ENCODE data around the gene BSCL2. TPM values are rescaled to one million over a fixed set of nuclear protein-coding genes. Genes with fewer than 3 reads are reported as not detected.

BSCL2 gene
- total and polyA plus RNA-seq, 7 experiments from 2014 or later: 28.4 to 63.5 (median 51.2) TPM

GRCh38 chr11:62648967-62649364 is 58.3 kb downstream of the BSCL2 start:
- Histone ChIP-seq H3K27me3 (ENCODE audit: control insufficient read depth in 2 of 2, insufficient read depth in 2 of 2, low read length in 2 of 2) (no peaks in the 10 kb centered on the region), H3K4me1 (ENCODE audit: control insufficient read depth in 2 of 2, insufficient read depth in 2 of 2, low read length in 2 of 2) (peaks cover 19 to 33% of the 10 kb centered on the region in 2 donors), H3K27ac (ENCODE audit: low read depth, low read length) (no peak overlapping the region), H3K9me3 (ENCODE audit: control insufficient read depth in 2 of 3, low read length in 3 of 3) (no peaks in the 10 kb centered on the region), H3K36me3 (ENCODE audit: control insufficient read depth in 2 of 3, insufficient read depth in 3 of 3, low read length in 3 of 3) (peaks cover 0 to 33% (median 0%) of the 10 kb centered on the region in 3 experiments), H3K4me3 (ENCODE audit: low read length) (no peak overlapping the region)
- CTCF ChIA-PET: interaction anchor here (1.1 to 2.2 kb wide), 2 partner anchors 16 to 36 kb away, joined by 3 to 6 read pairs; partner anchors contain the start of genes C11orf98, CSKMT, EML3 and ROM1
- ATAC-seq (no peak), DNase-seq (no peak)
- intact Hi-C loops (cut with micrococcal nuclease): no loop called here
- H3K27me3 Mint-ChIP-seq: no peaks in the 10 kb centered on the region
- POLR2A ChIA-PET: interaction anchor here (0.9 to 21.6 kb wide), 10 partner anchors 9 to 192 kb away, joined by 3 to 332 read pairs (median 7); partner anchors contain the start of genes B3GAT3, C11orf98, CSKMT and HNRNPUL2
- peaks cover 0 to 5% (median 0%) of the 10 kb centered on the region in 11 donors for H3K9me3 Mint-ChIP-seq
- peak overlapping the region in 2 of 9 donors; percentile 14 to 55 for H3K27ac Mint-ChIP-seq
- H3K4me1 Mint-ChIP-seq: peaks cover 17 to 51% (median 47%) of the 10 kb centered on the region in 7 donors
- no peak overlapping the region for H3K4me3 Mint-ChIP-seq
- peaks cover 0 to 16% (median 0%) of the 10 kb centered on the region in 5 donors for H3K36me3 Mint-ChIP-seq

DNA sequence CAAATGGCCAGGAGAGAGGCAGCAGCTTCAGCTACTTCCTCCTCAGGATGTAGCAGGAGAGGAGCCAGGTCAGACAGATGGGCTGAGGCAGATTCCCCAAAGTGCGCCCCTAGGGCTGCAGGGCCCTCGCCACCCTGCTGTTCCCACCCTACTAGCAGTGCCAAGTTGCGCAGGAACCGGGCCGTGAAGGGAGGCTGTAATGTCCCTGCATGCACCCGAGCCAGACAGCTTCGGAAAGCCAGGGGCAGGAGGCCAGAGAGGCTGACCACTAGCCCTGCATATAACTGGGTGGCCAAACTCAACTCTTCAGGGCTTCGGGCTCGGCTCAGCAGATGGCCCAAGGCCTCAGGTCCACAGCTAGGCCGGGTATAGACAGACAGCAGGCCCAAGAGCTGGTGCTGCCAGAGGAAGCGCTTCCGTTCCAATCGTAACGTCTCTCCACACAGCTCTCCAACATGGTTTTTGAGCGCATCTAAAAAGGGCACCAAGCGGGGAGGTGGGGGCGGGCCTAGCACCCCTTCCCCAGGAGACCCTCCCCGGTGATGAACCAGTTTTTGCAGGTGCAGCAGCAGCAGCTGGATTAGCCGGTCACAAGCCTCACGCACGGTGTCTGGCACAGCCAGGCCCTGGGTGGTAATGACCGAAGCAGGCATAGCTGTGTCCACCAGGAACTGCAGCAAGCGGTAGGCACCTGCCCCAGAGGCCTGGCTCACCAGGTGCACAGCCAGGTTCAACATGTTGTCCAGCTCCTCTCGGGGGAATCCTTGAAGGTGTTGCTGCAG is 58.8 kb downstream of the BSCL2 start:
- ATAC-seq (no peak), DNase-seq (no peak)
- no peak overlapping the region for H3K27ac ChIP-seq (ENCODE audit: low read depth, low read length)
- Mint-ChIP-seq H3K9me3 (peaks cover 0 to 2% (median 0%) of the 10 kb centered on the region in 11 donors), H3K27me3 (no peaks in the 10 kb centered on the region), H3K27ac (no peak overlapping the region), H3K4me3 (no peak overlapping the region), H3K36me3 (peaks cover 0 to 17% (median 0%) of the 10 kb centered on the region in 5 donors), H3K4me1 (peaks cover 14 to 47% (median 44%) of the 10 kb centered on the region in 7 donors)
- H3K27me3 ChIP-seq (ENCODE audit: control insufficient read depth in 2 of 2, insufficient read depth in 2 of 2, low read length in 2 of 2): no peaks in the 10 kb centered on the region
- H3K9me3 ChIP-seq (ENCODE audit: control insufficient read depth in 2 of 3, low read length in 3 of 3): no peaks in the 10 kb centered on the region
- ChIA-PET POLR2A (interaction anchor here (0.7 to 21.6 kb wide), 12 partner anchors 10 to 193 kb away, joined by 3 to 332 read pairs (median 10); partner anchors contain the start of genes B3GAT3, BSCL2, C11orf98 and CSKMT), CTCF (interaction anchor here (0.8 to 2.2 kb wide), 5 partner anchors 11 to 58 kb away, joined by 3 to 6 read pairs (median 3); partner anchors contain the start of genes C11orf98, CSKMT, EML3 and ROM1)
- no peak overlapping the region for H3K4me3 ChIP-seq (ENCODE audit: low read length)
- H3K4me1 ChIP-seq (ENCODE audit: control insufficient read depth in 2 of 2, insufficient read depth in 2 of 2, low read length in 2 of 2): peaks cover 19 to 33% of the 10 kb centered on the region in 2 donors
- intact Hi-C loops (cut with micrococcal nuclease): no loop called here
- H3K36me3 ChIP-seq (ENCODE audit: control insufficient read depth in 2 of 3, insufficient read depth in 3 of 3, low read length in 3 of 3): peaks cover 0 to 39% (median 3%) of the 10 kb centered on the region in 3 experiments

- H3K4me1 Mint-ChIP-seq: peaks cover 12 to 47% (median 42%) of the 10 kb centered on the region in 7 donors
- no peaks in the 10 kb centered on the region for H3K27me3 Mint-ChIP-seq
- intact Hi-C loops (cut with micrococcal nuclease): loop anchor here in 1 of 2 donors (2.0 kb wide), 4 partner anchors 17 to 55 kb away; partner anchors contain the start of genes C11orf98, CSKMT, EML3 and MTA2
Measured at GRCh38 chr11:62647609-62648005, 59.6 kb downstream of the BSCL2 start.

DNA sequence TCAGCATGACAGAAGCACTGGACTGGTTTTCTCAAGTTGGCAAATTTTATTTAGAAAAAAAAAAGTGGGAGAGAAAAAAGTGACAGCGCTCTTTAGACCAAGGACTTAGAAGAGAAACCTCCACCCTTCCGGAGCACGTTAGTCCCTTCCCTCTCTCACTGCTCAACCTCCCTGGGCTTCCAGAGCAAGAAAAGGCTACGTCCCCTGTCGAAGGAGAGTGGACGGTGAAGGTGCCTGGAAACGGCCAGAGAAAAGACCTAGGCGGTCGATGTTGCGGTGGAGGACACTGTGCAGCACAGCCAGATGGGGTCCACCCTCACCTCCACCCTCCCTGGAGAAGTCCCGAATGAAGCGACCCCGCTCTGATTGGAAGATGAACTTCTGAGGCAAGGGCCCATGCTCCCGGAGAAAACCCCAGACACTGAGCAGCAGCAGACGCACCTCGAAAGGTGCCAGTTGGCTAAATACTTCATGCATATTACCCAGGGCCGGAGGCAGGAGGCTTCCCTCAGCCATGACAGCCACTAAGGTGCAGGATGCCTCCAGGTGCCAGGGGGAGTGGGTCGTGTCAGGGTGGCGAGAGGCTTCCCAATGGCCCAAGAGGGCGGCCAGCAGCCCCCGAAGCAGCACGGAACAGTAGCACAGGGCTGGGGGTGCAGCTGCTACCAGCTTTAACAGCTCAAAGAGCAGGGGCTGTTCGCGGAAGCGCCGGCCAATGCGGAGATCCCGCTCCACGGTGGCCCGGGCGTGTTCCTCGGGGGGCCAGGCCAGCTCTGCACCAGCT is 60.2 kb downstream of the BSCL2 start:
- peaks cover 13 to 28% of the 10 kb centered on the region in 2 donors for H3K4me1 ChIP-seq (ENCODE audit: control insufficient read depth in 2 of 2, insufficient read depth in 2 of 2, low read length in 2 of 2)
- peaks cover 0 to 21% (median 0%) of the 10 kb centered on the region in 5 donors for H3K36me3 Mint-ChIP-seq
- ATAC-seq: no peak
- no peaks in the 10 kb centered on the region for H3K27me3 ChIP-seq (ENCODE audit: control insufficient read depth in 2 of 2, insufficient read depth in 2 of 2, low read length in 2 of 2)
- ChIA-PET CTCF (interaction anchor here (1.0 to 2.2 kb wide), 3 partner anchors 8 to 34 kb away, joined by 4 to 6 read pairs (median 5); partner anchors contain the start of genes EML3 and ROM1), POLR2A (interaction anchor here (0.6 to 21.6 kb wide), 22 partner anchors 8 to 209 kb away, joined by 3 to 332 read pairs (median 6); partner anchors contain the start of genes B3GAT3, BSCL2, C11orf98 and CSKMT)
- H3K27ac Mint-ChIP-seq: peak overlapping the region; percentile 92 to 98 (median 96)
- peaks cover 6 to 44% (median 36%) of the 10 kb centered on the region in 7 donors for H3K4me1 Mint-ChIP-seq
- intact Hi-C loops (cut with micrococcal nuclease): loop anchor here (1.0 to 2.0 kb wide), 11 partner anchors 18 to 80 kb away; partner anchors contain the start of genes C11orf98 (in 2 of the 2), CSKMT (in 2 of the 2), EML3 (in 2 of the 2) and HNRNPUL2 (in 2 of the 2)
- H3K4me3 ChIP-seq (ENCODE audit: low read length): peak overlapping the region; percentile 84
- DNase-seq: no peak
- peak overlapping the region; percentile 94 to 99 (median 98) for H3K4me3 Mint-ChIP-seq
- H3K9me3 Mint-ChIP-seq: no peaks in the 10 kb centered on the region
- peak overlapping the region; percentile 97 for H3K27ac ChIP-seq (ENCODE audit: low read depth, low read length)
- peaks cover 0 to 37% (median 4%) of the 10 kb centered on the region in 3 experiments for H3K36me3 ChIP-seq (ENCODE audit: control insufficient read depth in 2 of 3, insufficient read depth in 3 of 3, low read length in 3 of 3)
- no peaks in the 10 kb centered on the region for H3K27me3 Mint-ChIP-seq
- no peaks in the 10 kb centered on the region for H3K9me3 ChIP-seq (ENCODE audit: control insufficient read depth in 2 of 3, low read length in 3 of 3)

More at GRCh38 chr11:62647609-62648005, 59.6 kb downstream of the BSCL2 start:
- Mint-ChIP-seq H3K9me3 (no peaks in the 10 kb centered on the region), H3K4me3 (peak overlapping the region in 1 of 10 donors; percentile 12), H3K36me3 (peaks cover 0 to 20% (median 0%) of the 10 kb centered on the region in 5 donors), H3K27ac (peak overlapping the region in 1 of 9 donors; percentile 48)
- CTCF ChIA-PET: interaction anchor here (0.8 to 2.2 kb wide), 4 partner anchors 10 to 58 kb away, joined by 3 to 6 read pairs (median 4); partner anchors contain the start of genes EML3 and ROM1
- ATAC-seq (no peak), DNase-seq (no peak)
- peaks cover 0 to 37% (median 4%) of the 10 kb centered on the region in 3 experiments for H3K36me3 ChIP-seq (ENCODE audit: control insufficient read depth in 2 of 3, insufficient read depth in 3 of 3, low read length in 3 of 3)
- POLR2A ChIA-PET: interaction anchor here (0.7 to 21.6 kb wide), 10 partner anchors 12 to 60 kb away, joined by 3 to 332 read pairs (median 18); partner anchors contain the start of genes BSCL2, C11orf98, CSKMT and GNG3
- H3K4me1 ChIP-seq (ENCODE audit: control insufficient read depth in 2 of 2, insufficient read depth in 2 of 2, low read length in 2 of 2): peaks cover 18 to 33% of the 10 kb centered on the region in 2 donors
- H3K4me3 ChIP-seq (ENCODE audit: low read length): no peak overlapping the region
- H3K9me3 ChIP-seq (ENCODE audit: control insufficient read depth in 2 of 3, low read length in 3 of 3): no peaks in the 10 kb centered on the region
- no peak overlapping the region for H3K27ac ChIP-seq (ENCODE audit: low read depth, low read length)
- H3K27me3 ChIP-seq (ENCODE audit: control insufficient read depth in 2 of 2, insufficient read depth in 2 of 2, low read length in 2 of 2): no peaks in the 10 kb centered on the region

DNA sequence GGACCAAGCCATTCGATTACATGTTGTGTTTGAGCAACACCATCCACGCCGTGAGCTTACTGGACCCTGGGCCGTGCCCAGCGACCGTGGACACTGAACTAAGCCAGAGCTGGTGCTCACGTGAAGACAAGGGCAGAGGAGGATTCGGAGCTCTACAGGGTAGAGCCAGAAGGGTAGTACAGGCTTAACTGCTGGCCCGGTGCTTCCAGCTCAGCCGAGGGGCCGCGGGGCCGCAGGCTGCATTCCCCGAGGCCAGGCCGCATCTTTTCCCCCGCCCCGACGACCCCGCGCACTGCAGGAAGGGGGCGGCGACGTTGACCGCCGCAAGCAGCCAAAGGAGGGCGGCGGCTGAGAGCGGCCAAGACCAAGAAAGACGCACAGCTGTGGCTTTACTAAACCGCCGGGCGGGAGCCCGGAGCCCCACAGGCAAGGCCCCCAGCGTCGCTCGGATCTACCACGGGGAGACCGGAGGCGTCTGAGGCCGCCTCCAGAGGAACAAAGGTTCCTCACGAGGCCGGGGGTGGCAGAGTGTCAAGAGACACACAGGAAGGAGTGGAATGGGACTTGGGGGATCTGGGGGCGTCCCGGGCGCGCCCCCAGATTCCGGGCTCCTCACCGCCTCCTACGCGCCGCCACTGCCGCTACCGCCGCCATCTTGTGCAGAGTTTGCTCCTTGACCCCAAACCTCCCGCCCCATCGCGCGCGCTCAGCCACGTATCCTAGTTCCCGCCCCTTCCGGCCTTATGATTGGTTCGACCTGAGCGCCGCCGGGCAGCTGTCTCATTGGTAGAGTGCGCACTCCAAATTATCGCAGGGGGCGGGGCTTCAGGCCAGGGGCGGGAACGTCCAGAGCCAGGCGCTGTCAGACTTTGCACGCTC is 61.0 kb downstream of the BSCL2 start, which contains the start of gene GANAB:
GANAB (minus strand) TSS at position 668 of the 879 bp plus-strand sequence; CDS start at position 654, 14 bp downstream.
- ATAC-seq (peak; percentile 99), DNase-seq (peak; percentile 89 to 99 (median 97))
- Histone ChIP-seq H3K27me3 (ENCODE audit: control insufficient read depth in 2 of 2, insufficient read depth in 2 of 2, low read length in 2 of 2) (no peaks in the 10 kb centered on the region), H3K36me3 (ENCODE audit: control insufficient read depth in 2 of 3, insufficient read depth in 3 of 3, low read length in 3 of 3) (peaks cover 0 to 37% (median 4%) of the 10 kb centered on the region in 3 experiments), H3K4me1 (ENCODE audit: control insufficient read depth in 2 of 2, insufficient read depth in 2 of 2, low read length in 2 of 2) (peaks cover 6 to 25% of the 10 kb centered on the region in 2 donors), H3K27ac (ENCODE audit: low read depth, low read length) (peak within 1 kb of the TSS; percentile 97), H3K9me3 (ENCODE audit: control insufficient read depth in 2 of 3, low read length in 3 of 3) (no peaks in the 10 kb centered on the region), H3K4me3 (ENCODE audit: low read length) (peak within 1 kb of the TSS; percentile 84)
- peaks cover 0 to 21% (median 0%) of the 10 kb centered on the region in 5 donors for H3K36me3 Mint-ChIP-seq
- H3K27me3 Mint-ChIP-seq: no peaks in the 10 kb centered on the region
- H3K9me3 Mint-ChIP-seq: no peaks in the 10 kb centered on the region
- peaks cover 6 to 44% (median 37%) of the 10 kb centered on the region in 7 donors for H3K4me1 Mint-ChIP-seq
- ChIA-PET CTCF (interaction anchor here (0.7 to 1.0 kb wide), 3 partner anchors 9 to 23 kb away, joined by 3 to 4 read pairs (median 3); partner anchors contain the start of genes C11orf98 and CSKMT), POLR2A (interaction anchor here (0.6 to 21.6 kb wide), 27 partner anchors 9 to 1621 kb away, joined by 3 to 332 read pairs (median 5); partner anchors contain the start of genes B3GAT3, BSCL2, C11orf98 and CSKMT)
- H3K27ac Mint-ChIP-seq: peak within 1 kb of the TSS; percentile 92 to 98 (median 96)
- intact Hi-C loops (cut with micrococcal nuclease): loop anchor here (1.0 to 2.0 kb wide), 12 partner anchors 7 to 81 kb away; partner anchors contain the start of genes C11orf98 (in 2 of the 2), CSKMT (in 2 of the 2), EML3 (in 2 of the 2) and HNRNPUL2 (in 2 of the 2)
- peak within 1 kb of the TSS; percentile 94 to 99 (median 98) for H3K4me3 Mint-ChIP-seq
